Epithelial cell of esophagus (primary cell): ENCODE data around the gene TRIO.
A peak's percentile ranks its signal among the peaks of the same experiment; 100 is the strongest.

Source experiments
- DNase-seq: peaks from one replicate; pipeline ENCODE4 v3.0.0; 2010; ENCODE audit warnings: low read depth
- H3K4me3 ChIP-seq: 2 replicates; pipeline ENCODE4 v1.5.1; 2011; ENCODE audit warnings: mild to moderate bottlenecking, low read length, control low read depth
- CTCF ChIP-seq: IDR thresholded peaks from 2 replicates; pipeline ENCODE4 v1.5.1; 2011; ENCODE audit warnings: low read depth, mild to moderate bottlenecking, low read length, control low read depth, inconsistent platforms; ENCODE audit not compliant: insufficient read depth; ENCODE audit errors: missing control alignments

The TRIO gene

GRCh38 chr5:14405706-14406553, 262.8 kb downstream of the TRIO start:
- TF ChIP-seq CTCF: no peak
- peak; percentile 56 for DNase-seq
- H3K4me3 ChIP-seq: no peak overlapping the region

GRCh38 chr5:14406554-14406849, 263.4 kb downstream of the TRIO start:
- peak; percentile 91 for DNase-seq
- no peak for TF ChIP-seq CTCF
- no peak overlapping the region for H3K4me3 ChIP-seq

GRCh38 chr5:14407051-14407450, 263.9 kb downstream of the TRIO start:
- no peak for DNase-seq
- TF ChIP-seq CTCF: no peak
- H3K4me3 ChIP-seq: no peak overlapping the region

- no peak for DNase-seq
- no peak for TF ChIP-seq CTCF
Measured at GRCh38 chr5:14407746-14408175, 264.6 kb downstream of the TRIO start.

GRCh38 chr5:14408969-14409586, 265.9 kb downstream of the TRIO start:
- TF ChIP-seq CTCF: no peak
- DNase-seq: no peak
- no peak overlapping the region for H3K4me3 ChIP-seq

More at GRCh38 chr5:14407746-14408175, 264.6 kb downstream of the TRIO start:
- H3K4me3 ChIP-seq: no peak overlapping the region

GRCh38 chr5:14410068-14410393, 266.9 kb downstream of the TRIO start:
- no peak for TF ChIP-seq CTCF
- DNase-seq: no peak

GRCh38 chr5:14410394-14411201, 267.5 kb downstream of the TRIO start:
- TF ChIP-seq CTCF: no peak
- DNase-seq: no peak
- no peak overlapping the region for H3K4me3 ChIP-seq

More at GRCh38 chr5:14410068-14410393, 266.9 kb downstream of the TRIO start:
- H3K4me3 ChIP-seq: no peak overlapping the region
